ENCODE results near the gene CEMP1.

CEMP1 gene

GRCh38 chr16:2517954-2518605 lies 13.1 kb downstream of the CEMP1 start:
- no peak overlapping the region for H3K4me3 ChIP-seq (ENCODE audit: control insufficient read depth, low read depth, low read length)
- no peak for TF ChIP-seq CTCF (IDR thresholded peaks at IDR 0.05; ENCODE audit: control insufficient read depth, insufficient read depth, low read depth, low read length, missing control alignments)
- no peak for DNase-seq (ENCODE audit: low read depth)

DNA sequence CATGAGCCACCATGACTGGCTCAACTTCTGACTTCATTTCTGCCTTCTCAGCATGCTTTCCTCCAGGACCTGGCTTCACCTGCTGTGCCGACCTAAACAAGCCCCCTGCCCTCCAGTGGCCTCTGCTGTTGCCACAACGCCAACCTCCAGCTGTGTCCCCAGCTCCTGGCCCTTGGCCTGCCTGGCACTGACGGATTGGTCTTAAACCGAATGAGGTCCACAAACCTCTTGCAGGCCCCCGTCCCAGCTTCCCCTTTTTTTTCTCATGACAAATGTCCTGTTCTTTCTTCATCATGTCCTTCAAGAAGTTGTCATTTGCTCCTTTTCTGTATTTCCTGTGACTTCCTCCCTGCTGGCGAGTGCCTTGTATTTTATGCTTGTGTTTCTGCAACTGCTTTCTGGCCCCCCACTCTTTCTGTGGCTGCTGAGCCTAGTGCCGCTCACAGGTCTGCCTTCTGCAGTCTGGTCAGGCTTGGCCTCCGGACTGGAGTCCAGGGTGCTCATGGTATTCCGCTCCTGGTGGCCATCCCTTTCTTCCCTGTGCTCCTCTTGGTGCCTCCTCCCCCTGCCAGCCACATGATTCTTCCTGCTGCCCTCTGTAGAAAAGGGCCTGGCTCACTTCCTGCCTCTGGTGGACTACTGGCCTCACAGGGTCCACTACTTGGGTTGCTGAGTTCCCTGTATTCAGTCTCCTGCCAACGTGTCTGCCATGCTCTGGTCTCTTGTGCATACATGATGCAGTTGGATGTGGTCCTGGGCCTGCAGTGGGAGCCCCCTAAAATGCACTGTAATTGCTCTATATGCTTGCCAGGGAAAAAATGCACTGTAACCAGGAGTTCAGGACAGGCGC lies 14.6 kb downstream of the CEMP1 start:
- no peak for DNase-seq (ENCODE audit: low read depth)
- H3K4me3 ChIP-seq (ENCODE audit: control insufficient read depth, low read depth, low read length), result no peak overlapping the region
- TF ChIP-seq CTCF (IDR thresholded peaks at IDR 0.05; ENCODE audit: control insufficient read depth, insufficient read depth, low read depth, low read length, missing control alignments), result no peak

DNA sequence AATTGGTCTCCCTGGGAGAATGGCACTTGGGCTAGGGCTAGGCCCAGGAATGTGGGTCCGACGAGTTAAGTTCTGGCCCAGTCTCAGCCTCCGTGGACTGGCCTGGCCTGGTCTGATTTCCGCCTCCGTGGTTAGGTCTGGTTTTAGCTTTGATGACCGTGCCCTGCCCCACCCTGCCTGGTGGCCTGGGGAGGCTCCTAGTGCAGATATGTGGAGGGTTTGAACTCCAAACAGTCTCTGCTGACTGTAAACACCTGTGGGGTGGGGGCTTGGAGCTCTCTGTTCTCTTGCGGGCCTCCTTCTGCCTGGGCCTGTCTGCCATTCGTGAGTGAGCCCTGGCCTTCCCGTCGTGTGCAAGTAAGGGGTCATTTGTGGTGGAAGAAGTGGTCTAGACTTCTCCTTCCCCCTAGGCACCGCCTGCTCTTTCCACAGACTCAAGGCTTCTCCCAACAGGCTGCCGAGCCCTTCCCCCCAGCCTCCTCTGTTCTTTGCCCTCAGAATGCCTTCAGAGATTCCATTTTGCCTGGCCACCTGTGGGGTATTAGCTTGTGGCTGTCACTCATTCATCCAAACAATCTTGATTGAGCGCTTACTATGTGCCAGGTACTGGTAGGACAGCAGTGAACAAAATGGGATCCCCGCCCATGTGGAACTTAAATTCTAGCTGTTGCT lies 15.9 kb downstream of the CEMP1 start:
- no peak for DNase-seq (ENCODE audit: low read depth)
- TF ChIP-seq CTCF (IDR thresholded peaks at IDR 0.05; ENCODE audit: control insufficient read depth, insufficient read depth, low read depth, low read length, missing control alignments), result no peak

DNA sequence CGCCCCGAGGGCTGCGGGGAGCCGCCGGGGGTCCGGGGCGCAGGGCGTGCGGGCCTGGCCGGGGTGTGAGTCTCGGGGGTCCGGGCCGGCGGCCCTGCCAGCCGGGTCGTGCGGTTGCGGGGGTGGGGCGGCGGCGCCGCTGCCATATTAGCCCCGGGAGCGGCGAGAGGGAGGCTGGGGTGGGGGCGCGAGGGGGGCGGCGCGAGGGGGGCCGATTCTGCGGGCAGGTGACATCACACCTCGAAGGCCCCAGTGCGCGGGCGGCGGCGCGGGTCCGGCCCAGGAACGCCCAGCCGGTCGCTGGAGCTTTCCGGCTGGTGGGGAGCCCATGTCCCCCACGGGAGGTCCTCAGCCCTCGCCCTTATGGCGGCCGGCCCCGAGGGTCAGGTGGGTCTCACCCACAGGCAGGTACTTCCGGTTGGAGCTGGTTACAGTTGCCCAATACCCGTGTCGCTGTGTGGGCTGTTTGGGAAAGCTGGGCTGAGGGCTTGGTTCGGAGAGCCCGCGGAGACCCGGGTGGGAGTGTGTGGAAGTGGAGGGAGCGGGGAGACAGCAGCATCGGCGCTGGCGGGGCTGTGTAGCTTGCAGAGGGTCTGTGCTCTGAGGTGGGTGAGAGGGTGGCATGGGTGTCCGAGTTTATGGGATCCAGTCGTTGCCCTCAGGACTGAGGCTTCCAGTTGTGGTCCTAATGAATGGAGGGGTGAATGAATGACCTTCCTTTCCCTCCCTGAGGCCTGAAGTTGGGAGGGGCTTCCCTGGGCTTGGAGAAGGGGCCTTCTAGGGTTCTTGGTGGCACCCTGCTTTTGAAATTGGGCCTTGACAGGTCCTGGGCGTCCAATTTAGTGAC lies 16.7 kb downstream of the CEMP1 start:
- H3K4me3 ChIP-seq (ENCODE audit: control insufficient read depth, low read depth, low read length), result peak overlapping the region; percentile 80
- TF ChIP-seq CTCF (IDR thresholded peaks at IDR 0.05; ENCODE audit: control insufficient read depth, insufficient read depth, low read depth, low read length, missing control alignments), result no peak
- DNase-seq (ENCODE audit: low read depth), result no peak

More for the DNA sequence above, 15.9 kb downstream of the CEMP1 start:
- peak overlapping the region; percentile 80 for H3K4me3 ChIP-seq (ENCODE audit: control insufficient read depth, low read depth, low read length)

- TF ChIP-seq CTCF (IDR thresholded peaks at IDR 0.05; ENCODE audit: control insufficient read depth, insufficient read depth, low read depth, low read length, missing control alignments), result no peak
- DNase-seq (ENCODE audit: low read depth), result no peak
Observed at GRCh38 chr16:2513405-2514332, 17.5 kb downstream of the CEMP1 start, which contains the start of gene ATP6V0C. Gene ATP6V0C (plus strand): TSS chr16:2513952. CDS start chr16:2514104, 152 bp downstream.

More at GRCh38 chr16:2513405-2514332, 17.5 kb downstream of the CEMP1 start, which contains the start of gene ATP6V0C:
- H3K4me3 ChIP-seq (ENCODE audit: control insufficient read depth, low read depth, low read length), result peak within 1 kb of the TSS; percentile 80
